Fibroblast of skin of left biceps (primary cell): Measurements from ENCODE around the gene A1CF.
A peak's percentile ranks its signal among the peaks of the same experiment; 100 is the strongest.
"Not testable (repeated sequence)": the region's sequence is repeated elsewhere in the genome, so short reads cannot be mapped to it uniquely, and the experiment has no call there.

Experiments used
- DNase-seq, 2 experiments: peaks; one replicate each; pipeline ENCODE4 v3.0.0-alpha.2; 2013; ENCODE audit warnings: low read depth in 2 of 2

A1CF gene

GRCh38 chr10:50885097-50885859 lies at the start of gene A1CF:
Gene A1CF, minus strand, starts transcription at chr10:50885627. Its CDS starts 25,687 bp downstream, at chr10:50859940.
- no peak for DNase-seq

GRCh38 chr10:50931948-50932431 lies 46.6 kb upstream of the A1CF start:
- no peak for DNase-seq

GRCh38 chr10:50929670-50930069 lies 44.2 kb upstream of the A1CF start:
- no peak for DNase-seq

GRCh38 chr10:50928190-50928552 lies 42.7 kb upstream of the A1CF start:
- no peak for DNase-seq

- DNase-seq: no peak
Measured at GRCh38 chr10:50927522-50928189, 42.2 kb upstream of the A1CF start.

- not testable (repeated sequence) for DNase-seq
Measured at GRCh38 chr10:50923471-50923870, 38.0 kb upstream of the A1CF start.

- DNase-seq: no peak
Measured at GRCh38 chr10:50919010-50919409, 33.6 kb upstream of the A1CF start.

- DNase-seq: no peak
Measured at GRCh38 chr10:50918529-50918928, 33.1 kb upstream of the A1CF start.

GRCh38 chr10:50917486-50917885 lies 32.1 kb upstream of the A1CF start:
- DNase-seq: peak in 1 of 2 experiments; percentile 13

GRCh38 chr10:50909334-50910014 lies 24.0 kb upstream of the A1CF start:
- no peak for DNase-seq

GRCh38 chr10:50908366-50908765 lies 22.9 kb upstream of the A1CF start:
- no peak for DNase-seq

- not testable (repeated sequence) for DNase-seq
Measured at GRCh38 chr10:50905797-50906196, 20.4 kb upstream of the A1CF start.

GRCh38 chr10:50896721-50897120 lies 11.3 kb upstream of the A1CF start:
- DNase-seq: no peak

GRCh38 chr10:50894312-50894711 lies 8.9 kb upstream of the A1CF start:
- no peak for DNase-seq

- no peak for DNase-seq
Measured at GRCh38 chr10:50892467-50892866, 7.0 kb upstream of the A1CF start.

GRCh38 chr10:50884302-50884701 lies 1.1 kb downstream of the A1CF start:
- no peak for DNase-seq

GRCh38 chr10:50883629-50884028 lies 1.8 kb downstream of the A1CF start:
- no peak for DNase-seq

- DNase-seq: no peak
Measured at GRCh38 chr10:50882540-50882983, 2.9 kb downstream of the A1CF start.

- DNase-seq: not testable (repeated sequence)
Measured at GRCh38 chr10:50881046-50881445, 4.4 kb downstream of the A1CF start.

- DNase-seq: no peak
Measured at GRCh38 chr10:50876429-50876828, 9.0 kb downstream of the A1CF start.

GRCh38 chr10:50874723-50875122 lies 10.7 kb downstream of the A1CF start:
- no peak for DNase-seq

GRCh38 chr10:50866317-50866716 lies 19.1 kb downstream of the A1CF start:
- no peak for DNase-seq

- no peak for DNase-seq
Measured at GRCh38 chr10:50862719-50863118, 22.7 kb downstream of the A1CF start.
